Myocyte (in vitro differentiated cells): ENCODE results near the gene SMIM20. TPM values are rescaled to one million over a fixed set of nuclear protein-coding genes. Genes with fewer than 3 reads are reported as not detected.

Experiments used
- DNase-seq: peaks from one replicate; pipeline ENCODE4 v3.0.0-alpha.2; 2012; ENCODE audit warnings: low read depth
- total RNA-seq: library from RNA; depleted of rRNA; stranded (reverse); fragments of >200 nt; gene quantifications from 2 replicates; pipeline ENCODE4 v1.2.3, GENCODE V29; 2014

SMIM20 gene
- total RNA-seq, 1 donor from 2014 or later, result 31.7 TPM

- DNase-seq, result peak; percentile 67
Observed at GRCh38 chr4:25925486-25926201, 11.6 kb downstream of the SMIM20 start.

DNA sequence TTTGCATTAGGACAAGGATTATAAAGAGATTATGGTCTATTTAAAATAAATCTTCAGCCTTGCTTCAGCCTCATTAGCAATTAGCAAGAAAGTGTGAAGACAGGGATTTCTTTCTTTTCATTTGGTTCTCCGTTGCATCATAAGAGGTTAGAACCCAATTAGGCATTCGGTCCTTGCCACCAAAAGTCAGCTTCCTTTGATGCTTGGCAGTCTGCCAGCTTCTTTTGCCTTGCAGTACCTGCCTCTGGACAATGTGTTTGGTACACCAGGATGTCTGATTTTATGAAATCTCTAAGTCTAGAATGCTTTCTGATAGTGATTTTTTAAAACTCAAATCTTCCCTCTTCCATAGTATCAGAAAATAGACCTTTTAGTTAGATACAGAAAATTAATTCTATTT, 12.4 kb downstream of the SMIM20 start:
- DNase-seq, result no peak

- no peak for DNase-seq
Observed at GRCh38 chr4:25927361-25928195, 13.6 kb downstream of the SMIM20 start.

DNA sequence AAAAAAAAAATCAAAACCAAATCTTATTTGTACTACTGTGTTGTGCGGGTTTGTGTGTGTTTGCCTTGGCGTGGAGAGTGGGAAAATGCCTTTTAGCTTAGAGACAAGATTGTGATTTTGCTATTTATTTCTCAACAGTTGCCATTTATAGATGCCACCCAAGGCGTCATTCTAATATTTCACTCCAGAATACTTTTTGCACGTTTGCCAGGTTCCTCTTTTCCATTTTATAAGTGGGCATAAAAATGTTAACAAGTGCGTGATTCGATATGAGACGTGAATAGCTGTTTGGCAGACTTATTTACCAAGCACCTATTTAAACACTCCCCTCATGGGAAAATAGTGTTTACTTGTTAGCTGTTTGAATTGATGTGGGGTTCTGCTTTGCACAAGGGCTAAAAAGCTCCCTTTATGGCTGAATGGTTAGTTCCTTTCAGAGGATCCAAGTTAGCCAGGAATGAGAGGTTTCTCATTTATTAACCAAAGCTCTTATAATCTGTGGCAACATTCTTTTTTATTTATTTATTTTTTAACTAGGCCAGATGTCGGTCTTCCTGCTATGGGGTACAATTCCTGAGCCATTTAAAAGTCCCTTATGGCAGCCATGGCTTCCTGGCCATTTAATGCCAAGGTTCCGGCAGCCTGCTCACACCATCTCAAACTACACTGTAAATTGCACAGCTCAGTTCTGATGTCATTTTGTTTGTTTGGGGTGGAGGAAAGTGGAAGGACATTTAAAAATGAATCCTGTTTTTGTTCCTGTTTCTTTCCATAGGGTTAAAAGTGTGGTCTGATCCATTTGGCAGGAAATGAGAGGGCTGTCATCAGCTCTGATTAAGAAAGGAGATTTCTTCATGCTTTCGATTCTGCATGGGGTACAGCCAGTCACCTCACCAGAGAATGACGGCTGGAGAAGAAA, 14.6 kb downstream of the SMIM20 start:
- DNase-seq, result no peak

DNA sequence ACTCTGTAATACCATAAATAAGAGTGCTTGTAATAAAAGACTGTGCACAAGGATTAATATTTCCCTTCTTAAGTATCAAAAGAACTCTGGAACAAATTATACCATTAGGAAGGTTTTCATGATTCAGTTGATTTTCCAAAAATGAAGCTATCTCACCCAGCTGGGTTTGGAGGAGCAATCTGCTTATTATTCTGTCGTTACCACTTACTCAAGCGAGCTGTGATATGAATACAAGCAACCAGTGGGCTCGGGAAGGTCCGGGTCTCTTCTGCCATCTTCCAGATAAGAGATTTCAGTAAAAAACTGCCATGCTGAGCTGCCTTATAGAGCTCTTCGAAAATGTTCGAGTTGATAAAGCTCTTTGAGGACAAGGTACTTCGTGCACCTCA, 15.3 kb downstream of the SMIM20 start:
- DNase-seq, result no peak

DNA sequence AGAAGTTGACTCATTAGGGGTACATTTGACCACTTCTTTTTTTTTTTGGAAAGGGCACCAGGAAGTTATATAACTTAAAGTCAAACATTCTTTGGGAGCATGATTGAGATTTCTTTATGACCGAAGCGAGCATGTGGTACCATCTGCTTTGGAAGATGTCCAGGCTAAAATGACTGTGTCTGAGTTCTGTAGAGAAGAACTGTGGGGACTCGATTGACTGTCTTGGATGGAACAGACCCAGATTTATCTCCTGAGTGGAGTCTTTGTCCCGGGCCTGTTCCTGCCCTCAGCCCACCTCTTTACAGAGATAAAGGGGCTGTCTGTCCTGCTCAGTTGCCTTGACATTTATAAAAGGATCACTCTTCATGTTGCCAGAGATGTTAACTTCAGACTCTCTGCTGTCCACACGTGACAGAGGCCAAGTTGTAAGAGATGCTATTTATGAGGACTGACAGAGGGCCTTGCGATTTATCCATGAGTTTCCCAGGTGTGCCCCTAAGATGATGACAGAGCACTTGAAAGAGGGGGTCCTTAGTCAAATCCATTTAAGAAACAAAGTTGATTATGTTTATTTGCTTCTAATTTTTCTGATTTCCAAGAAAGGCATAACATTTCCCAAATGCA, 16.8 kb downstream of the SMIM20 start:
- DNase-seq, result no peak

DNA sequence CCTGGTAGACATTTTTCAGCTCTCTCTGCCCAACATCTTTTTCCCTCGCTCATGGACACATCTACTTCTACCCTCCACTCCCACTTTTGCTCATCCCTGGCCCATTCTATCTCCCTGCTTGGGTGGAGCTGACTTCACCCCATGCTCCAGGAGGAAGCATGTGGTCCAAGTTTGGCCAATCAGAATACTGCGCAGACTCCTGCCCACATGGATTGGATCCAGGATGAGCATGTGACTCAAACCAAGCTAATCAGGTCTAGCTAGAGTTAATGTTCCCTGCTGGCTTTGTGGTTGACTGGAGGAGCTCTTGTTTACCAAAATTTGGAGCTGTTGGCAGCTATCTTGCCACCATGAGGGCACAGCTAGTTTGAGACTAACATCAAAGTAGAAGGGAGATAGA, 22.7 kb downstream of the SMIM20 start:
- no peak for DNase-seq

GRCh38 chr4:25937801-25938200, 23.8 kb downstream of the SMIM20 start:
- peak; percentile 74 for DNase-seq

DNA sequence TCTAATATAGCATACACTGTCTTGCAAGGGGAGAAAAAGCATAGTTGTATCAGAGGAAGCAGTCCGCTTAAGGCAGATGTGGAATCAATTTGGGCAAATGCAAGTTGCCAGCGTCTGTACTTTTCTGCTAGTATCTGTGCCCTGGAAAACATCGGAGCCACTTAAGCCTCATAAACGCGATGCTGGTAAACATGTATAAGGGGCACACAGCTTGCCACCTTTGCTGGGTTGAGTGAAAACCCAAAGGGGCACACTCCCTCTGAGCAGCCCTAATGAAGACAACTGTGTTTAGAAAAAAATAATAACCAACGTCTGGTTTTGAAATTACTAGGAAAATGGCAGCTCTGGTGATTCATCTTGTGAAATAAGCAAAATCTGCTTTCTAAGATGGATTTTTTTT, 24.3 kb downstream of the SMIM20 start:
- no peak for DNase-seq

- DNase-seq, result peak; percentile 84
Observed at GRCh38 chr4:25938787-25939186, 24.8 kb downstream of the SMIM20 start.

DNA sequence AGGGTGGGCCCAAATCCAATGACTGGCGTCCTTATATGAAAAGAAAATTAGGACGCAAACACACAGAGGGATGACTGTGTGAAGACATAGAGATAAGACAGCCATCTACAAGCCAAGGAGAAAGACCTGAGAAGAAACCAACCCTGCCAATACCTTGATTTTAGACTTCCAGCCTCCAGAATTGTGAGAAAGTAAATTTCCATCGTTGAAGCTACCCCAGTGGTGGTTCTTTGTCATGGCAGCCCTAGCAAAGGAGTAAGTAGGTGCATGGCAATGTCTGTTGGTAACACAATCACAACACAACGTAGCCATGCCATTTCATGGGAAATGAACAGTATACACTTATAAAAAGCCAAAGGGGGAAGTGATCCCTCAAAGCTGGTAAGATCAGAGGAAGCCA, 25.3 kb downstream of the SMIM20 start:
- DNase-seq, result no peak

DNA sequence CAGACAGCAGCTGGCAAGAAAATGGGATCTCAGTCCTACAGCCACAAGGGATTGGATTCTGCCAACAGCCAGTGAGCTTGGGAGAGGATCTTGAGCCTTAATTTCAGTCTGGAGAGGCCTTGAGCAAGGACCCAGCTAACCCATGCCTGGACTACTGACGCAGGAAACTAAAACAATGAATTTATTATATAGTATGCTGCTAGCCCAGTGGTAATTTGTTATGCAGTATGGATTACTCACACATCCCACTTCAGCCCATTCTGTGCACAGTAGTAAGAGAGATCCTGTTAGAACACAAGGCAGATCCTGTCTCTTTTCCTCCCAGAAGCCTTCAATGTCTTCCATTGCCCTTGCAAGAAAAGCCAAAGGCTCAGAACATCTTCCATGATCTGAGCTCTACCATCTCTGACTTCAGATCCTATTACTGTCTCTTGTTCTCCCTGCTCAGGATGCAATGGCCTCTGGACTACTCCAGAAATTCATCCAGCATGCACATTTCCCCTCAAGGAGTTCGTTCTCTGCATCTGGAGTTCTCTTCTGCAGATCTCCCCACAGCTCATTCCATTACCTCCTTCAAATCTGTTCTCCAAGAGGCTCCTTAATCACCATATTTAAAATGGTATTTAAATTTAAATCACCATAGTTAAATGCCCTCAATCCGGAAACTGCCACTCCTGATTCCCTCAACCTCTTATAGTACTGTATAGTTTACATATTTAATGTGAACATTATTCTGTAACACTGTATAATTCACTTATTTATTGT, 27.6 kb downstream of the SMIM20 start:
- DNase-seq, result no peak

DNA sequence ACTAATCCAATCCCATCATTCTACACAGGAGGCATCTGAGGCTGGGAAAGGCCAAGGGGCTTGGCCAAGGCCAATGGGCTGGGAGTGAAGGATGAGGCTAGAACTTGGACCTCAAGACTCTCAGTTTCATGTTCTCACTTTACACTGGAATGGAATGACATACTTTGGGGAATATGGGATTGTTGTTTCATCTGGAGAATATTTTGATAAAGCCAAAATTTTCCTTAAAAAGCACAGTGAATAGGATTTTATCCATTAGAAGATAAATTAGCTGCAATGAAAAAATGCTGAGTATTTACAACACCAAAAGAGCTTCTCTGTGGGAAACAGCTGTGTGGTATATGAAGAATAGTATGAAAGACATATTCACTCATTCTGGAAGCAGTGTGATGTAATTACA, 29.3 kb downstream of the SMIM20 start:
- DNase-seq, result peak; percentile 23

DNA sequence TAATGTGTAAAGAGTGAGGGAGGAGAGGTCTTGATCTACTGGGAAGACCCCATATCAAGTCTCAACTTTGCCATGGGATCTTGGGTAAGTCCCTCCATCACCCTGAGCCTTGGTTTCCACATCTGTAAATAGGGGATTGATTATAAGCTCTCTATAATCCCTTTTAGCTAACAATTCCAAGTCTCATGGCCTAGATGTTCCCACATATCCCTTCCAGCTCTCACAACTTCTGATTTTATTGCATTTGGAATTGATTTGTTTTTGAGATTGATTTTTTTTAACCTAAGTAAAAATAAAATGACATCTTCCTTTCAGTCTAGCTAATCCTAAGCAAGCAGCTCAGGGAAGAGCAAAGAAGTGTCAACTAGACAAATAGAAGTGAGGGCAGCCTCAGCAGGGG, 29.8 kb downstream of the SMIM20 start:
- DNase-seq, result no peak

DNA sequence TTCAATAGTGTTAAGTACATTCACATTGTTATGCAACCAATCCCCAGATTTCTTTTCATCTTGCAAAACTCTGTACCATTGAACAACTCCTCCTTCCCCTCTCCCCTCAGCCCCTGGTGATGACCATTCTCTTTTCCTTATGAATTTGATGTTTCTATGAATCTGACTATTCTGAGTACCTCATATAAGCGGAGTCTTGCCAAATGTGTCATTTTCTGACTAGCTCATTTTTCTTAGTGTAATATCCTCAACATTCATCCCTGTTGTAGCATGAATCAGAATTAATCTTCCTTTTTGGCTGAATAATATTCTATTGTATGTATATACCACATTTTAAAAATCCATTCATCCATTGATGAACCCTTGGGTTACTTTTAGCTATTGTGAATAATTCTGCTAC, 34.0 kb downstream of the SMIM20 start:
- no peak for DNase-seq

DNA sequence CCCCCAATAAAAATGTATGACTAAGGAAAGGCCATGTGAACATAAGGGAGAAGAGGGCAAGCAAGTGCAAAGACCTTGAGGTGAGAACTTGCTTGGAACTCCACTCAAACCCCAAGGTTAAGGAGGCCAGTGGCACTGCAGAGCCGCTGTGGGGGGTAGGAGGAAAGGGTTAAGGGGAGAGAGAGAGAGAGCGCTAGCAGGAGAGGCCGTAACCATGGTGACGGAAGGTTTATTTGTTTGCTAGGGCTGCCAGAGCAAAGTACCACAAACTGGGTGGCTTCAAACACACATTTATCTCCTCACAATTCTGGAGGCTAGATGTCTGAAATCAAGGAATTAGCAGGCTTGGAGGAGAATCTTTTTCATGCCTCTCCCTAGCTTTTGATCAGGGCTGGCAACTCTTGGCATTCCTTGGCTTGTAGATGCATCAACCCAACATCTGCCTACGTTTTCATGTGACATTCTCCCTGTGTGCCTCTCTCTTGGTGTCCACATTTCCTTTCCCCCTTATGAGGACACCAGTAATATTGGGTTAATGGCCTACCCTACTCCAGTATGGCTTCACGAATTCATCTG, 35.2 kb downstream of the SMIM20 start:
- no peak for DNase-seq

GRCh38 chr4:25949994-25950393, 36.0 kb downstream of the SMIM20 start:
- DNase-seq, result no peak

GRCh38 chr4:25950461-25951389, 36.7 kb downstream of the SMIM20 start:
- no peak for DNase-seq

DNA sequence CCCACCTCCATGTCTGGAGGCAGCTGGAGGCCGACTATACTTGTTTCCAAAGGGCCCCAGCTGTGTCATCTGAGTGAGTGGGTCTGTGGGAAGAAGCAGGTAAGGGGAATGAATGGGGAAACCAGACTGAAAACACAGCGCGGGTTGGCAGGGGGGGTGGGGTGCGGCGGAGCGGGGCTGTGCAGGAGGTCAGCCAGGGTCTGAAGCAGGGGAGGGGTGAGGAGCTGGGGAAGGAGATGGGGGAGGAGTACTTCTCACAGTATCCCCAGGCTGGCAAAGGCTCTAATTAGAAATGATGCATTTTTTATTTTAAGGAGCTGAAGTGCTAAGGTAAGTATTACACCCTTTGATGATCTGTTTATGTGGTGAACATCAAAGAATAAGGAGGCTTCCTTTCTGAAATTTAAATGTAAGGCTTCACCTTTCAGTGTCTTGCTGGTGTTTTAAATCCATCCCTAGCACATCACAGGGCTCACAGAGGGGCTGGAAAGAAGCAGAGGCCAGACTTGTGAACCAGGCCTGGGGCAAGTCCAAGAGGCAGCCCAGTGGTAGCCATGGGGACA, 37.5 kb downstream of the SMIM20 start:
- no peak for DNase-seq
